ENCODE data around the gene OR4N2.
"Not testable (repeated sequence)": the region's sequence is repeated elsewhere in the genome, so short reads cannot be mapped to it uniquely, and the experiment has no call there.

OR4N2 gene

GRCh38 chr14:19834203-19834848 is 30.8 kb downstream of the OR4N2 start:
- not testable (repeated sequence) for DNase-seq (ENCODE audit: low read depth)

- DNase-seq (ENCODE audit: low read depth), result no peak
Observed at GRCh38 chr14:19838433-19838832, 34.9 kb downstream of the OR4N2 start.

GRCh38 chr14:19851365-19851764 is 47.8 kb downstream of the OR4N2 start:
- no peak for DNase-seq (ENCODE audit: low read depth)

- DNase-seq (ENCODE audit: low read depth), result not testable (repeated sequence)
Observed at GRCh38 chr14:19866061-19866669, 62.6 kb downstream of the OR4N2 start.

- DNase-seq (ENCODE audit: low read depth), result no peak
Observed at GRCh38 chr14:19873178-19873577, 69.6 kb downstream of the OR4N2 start.

- DNase-seq (ENCODE audit: low read depth), result no peak
Observed at GRCh38 chr14:19874842-19875241, 71.3 kb downstream of the OR4N2 start, which contains the start of gene OR4K2. Gene OR4K2, plus strand, starts transcription at chr14:19875142. Its CDS starts 1,126 bp downstream, at chr14:19876268.

GRCh38 chr14:19878029-19878642 is 74.6 kb downstream of the OR4N2 start:
- no peak for DNase-seq (ENCODE audit: low read depth)
